ENCODE data around the gene MPZL1.

- TF ChIP-seq CTCF (IDR thresholded peaks at IDR 0.05) (no peak), POLR2A (IDR thresholded peaks at IDR 0.05) (no peak)
These were observed 12.8 kb upstream of the MPZL1 start for GRCh38 chr1:167708940-167709389.
